ENCODE measurements around the gene U2AF1.
"Not testable (repeated sequence)": the region's sequence is repeated elsewhere in the genome, so short reads cannot be mapped to it uniquely, and the experiment has no call there.

- not testable (repeated sequence) for TF ChIP-seq CTCF (optimal IDR thresholded peaks at IDR 0.05 in 1 of 3, IDR thresholded peaks at IDR 0.05 in 1 of 3, conservative IDR thresholded peaks at IDR 0.05 in 1 of 3; ENCODE audit: extremely low read depth in 1 of 3, insufficient read depth in 2 of 3, low read length in 3 of 3); EZH2 (IDR thresholded peaks at IDR 0.05; ENCODE audit: low read length)
Measured at GRCh38 chr21:43138944-43139343, 31.6 kb upstream of the U2AF1 start.

All from keratinocyte (primary cell).